Bronchial epithelial cell (primary cell): ENCODE measurements around the gene KCNN4. TPM values are rescaled to one million over a fixed set of nuclear protein-coding genes. Genes with fewer than 3 reads are reported as not detected.
A peak's percentile ranks its signal among the peaks of the same experiment; 100 is the strongest.

ENCODE experiments used
- DNase-seq: peaks from one replicate; pipeline ENCODE4 v3.0.0-alpha.2; 2010; ENCODE audit warnings: low read depth
- FAIRE-seq: peaks from 2 replicates; lab custom pipeline; 2011; peaks lifted over from hg19 to GRCh38; lab: Jason Lieb, UNC
- H3K27me3 ChIP-seq: 2 replicates; pipeline ENCODE4 v1.5.1; 2011; ENCODE audit warnings: low read length; ENCODE audit not compliant: control insufficient read depth, insufficient read depth
- H3K36me3 ChIP-seq: 2 replicates; pipeline ENCODE4 v1.5.1; 2011; ENCODE audit warnings: low read length; ENCODE audit not compliant: control insufficient read depth, insufficient read depth
- H3K4me3 ChIP-seq: 2 replicates; pipeline ENCODE4 v1.5.1; 2011; ENCODE audit warnings: mild to moderate bottlenecking, low read depth, low read length, control low read depth
- CTCF ChIP-seq: IDR thresholded peaks from 2 replicates; pipeline ENCODE4 v1.5.1; 2011; ENCODE audit warnings: mild to moderate bottlenecking, moderate library complexity, low read length, control low read depth, inconsistent platforms; ENCODE audit not compliant: insufficient read depth, severe bottlenecking
- total RNA-seq: library from RNA; depleted of rRNA; stranded (reverse); fragments of >200 nt; gene quantifications from 2 replicates; pipeline ENCODE4 v1.2.1, GENCODE V29; 2014

KCNN4 gene
- total RNA-seq, 1 donor from 2014 or later = 9.7 TPM

- H3K4me3 ChIP-seq = no peak overlapping the region
- FAIRE-seq (no peak), DNase-seq (no peak)
- H3K36me3 ChIP-seq = no peaks in the 10 kb centered on the region
- H3K27me3 ChIP-seq = no peaks in the 10 kb centered on the region
- no peak for TF ChIP-seq CTCF
Measured at GRCh38 chr19:43790587-43790986, 9.8 kb upstream of the KCNN4 start.

DNA sequence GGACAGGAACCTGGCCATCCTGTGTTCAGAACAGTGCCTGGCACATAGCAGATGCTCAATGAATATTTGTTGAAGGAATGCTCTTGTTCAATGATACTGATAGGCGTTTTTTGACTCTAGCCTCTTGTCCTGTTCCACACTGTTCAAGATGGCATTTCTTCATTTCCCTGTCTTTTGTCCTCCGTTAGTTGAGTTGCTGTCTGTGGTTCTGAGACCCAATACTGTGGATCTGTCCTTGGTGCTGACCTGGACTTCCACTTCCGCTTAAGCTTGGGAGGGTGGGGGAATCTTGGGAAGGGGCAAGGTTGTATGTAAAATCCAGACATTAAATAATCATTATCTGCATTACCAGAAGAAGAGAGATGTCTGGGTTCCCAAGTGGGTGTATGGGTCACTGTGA, 8.3 kb upstream of the KCNN4 start:
- DNase-seq = peak; percentile 33
- no peaks in the 10 kb centered on the region for H3K36me3 ChIP-seq
- TF ChIP-seq CTCF = no peak
- peak; percentile 76 for FAIRE-seq
- no peak overlapping the region for H3K4me3 ChIP-seq
- no peaks in the 10 kb centered on the region for H3K27me3 ChIP-seq

DNA sequence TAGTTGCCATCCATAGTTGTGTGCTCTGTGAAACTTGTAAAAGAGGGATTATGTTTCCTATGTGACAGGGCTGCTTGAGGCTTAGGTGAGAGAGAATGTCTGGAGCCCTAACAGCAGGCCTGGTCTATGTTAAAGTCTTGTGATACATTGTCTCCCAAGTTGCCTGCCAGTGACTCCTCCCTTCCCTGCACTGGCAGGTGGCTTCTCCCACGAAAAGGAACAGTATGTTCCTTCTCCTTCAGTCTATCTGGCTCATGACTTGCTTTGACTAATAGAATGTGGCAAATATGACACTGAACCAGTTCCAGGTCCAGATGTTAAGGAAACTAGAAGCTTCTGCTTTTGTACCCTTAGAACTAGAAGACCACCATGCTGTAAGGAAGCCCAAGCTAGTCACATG, 5.9 kb upstream of the KCNN4 start:
- no peak for TF ChIP-seq CTCF
- H3K27me3 ChIP-seq = no peaks in the 10 kb centered on the region
- DNase-seq (no peak), FAIRE-seq (peak; percentile 23)
- H3K36me3 ChIP-seq = no peaks in the 10 kb centered on the region
- no peak overlapping the region for H3K4me3 ChIP-seq

GRCh38 chr19:43784981-43785808, 4.4 kb upstream of the KCNN4 start:
- peak; percentile 99 for TF ChIP-seq CTCF
- Histone ChIP-seq H3K27me3 (no peaks in the 10 kb centered on the region), H3K36me3 (no peaks in the 10 kb centered on the region), H3K4me3 (no peak overlapping the region)
- peak; percentile 67 for DNase-seq
- FAIRE-seq = no peak

DNA sequence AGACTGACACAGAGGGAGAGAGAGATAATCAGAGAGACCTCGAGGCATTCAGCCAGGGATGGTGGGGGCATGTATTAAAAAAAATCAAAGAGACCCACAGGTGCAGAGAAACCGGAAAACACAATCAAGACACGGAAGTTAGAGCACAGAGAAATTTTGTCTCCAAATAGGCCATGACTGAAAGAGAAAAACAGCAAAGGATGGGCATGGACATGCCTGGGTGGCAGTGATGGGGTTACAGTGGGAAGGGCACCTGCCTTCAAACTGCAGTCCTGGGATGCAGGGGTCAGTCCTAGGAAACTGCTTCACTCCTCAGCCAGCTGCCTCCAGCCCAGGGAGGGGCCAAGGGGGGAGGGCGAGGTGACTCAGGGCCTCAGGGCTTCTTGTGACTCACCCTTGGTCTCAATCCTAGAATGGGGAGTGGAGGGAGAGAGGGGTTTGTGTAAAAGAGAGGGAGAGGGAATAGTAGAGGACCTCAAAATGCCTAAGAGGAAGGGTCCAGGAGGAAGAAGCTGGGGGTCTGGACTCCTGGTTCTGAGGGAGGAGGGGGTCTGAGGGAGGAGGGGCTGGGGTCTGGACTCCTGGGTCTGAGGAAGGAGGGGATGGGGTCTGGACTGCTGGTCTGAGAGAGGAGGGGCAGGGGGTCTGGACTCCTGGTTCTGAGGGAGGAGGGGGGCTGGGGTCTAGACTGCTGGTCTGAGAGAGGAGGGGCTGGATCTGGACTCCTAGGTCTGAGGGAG, 3.6 kb upstream of the KCNN4 start:
- DNase-seq = peak; percentile 79
- no peaks in the 10 kb centered on the region for H3K27me3 ChIP-seq
- H3K4me3 ChIP-seq = no peak overlapping the region
- TF ChIP-seq CTCF = no peak
- no peaks in the 10 kb centered on the region for H3K36me3 ChIP-seq
- no peak for FAIRE-seq
